Measurements from ENCODE around the gene QPCTL.

The QPCTL gene

GRCh38 chr19:45692187-45693105 lies at the start of gene QPCTL:
QPCTL (plus strand) TSS chr19:45692666; CDS start chr19:45692704, 38 bp downstream.
- DNase-seq (ENCODE audit: low read depth in 1 of 2, low spot score in 1 of 2) = peak; percentile 91 to 92

DNA sequence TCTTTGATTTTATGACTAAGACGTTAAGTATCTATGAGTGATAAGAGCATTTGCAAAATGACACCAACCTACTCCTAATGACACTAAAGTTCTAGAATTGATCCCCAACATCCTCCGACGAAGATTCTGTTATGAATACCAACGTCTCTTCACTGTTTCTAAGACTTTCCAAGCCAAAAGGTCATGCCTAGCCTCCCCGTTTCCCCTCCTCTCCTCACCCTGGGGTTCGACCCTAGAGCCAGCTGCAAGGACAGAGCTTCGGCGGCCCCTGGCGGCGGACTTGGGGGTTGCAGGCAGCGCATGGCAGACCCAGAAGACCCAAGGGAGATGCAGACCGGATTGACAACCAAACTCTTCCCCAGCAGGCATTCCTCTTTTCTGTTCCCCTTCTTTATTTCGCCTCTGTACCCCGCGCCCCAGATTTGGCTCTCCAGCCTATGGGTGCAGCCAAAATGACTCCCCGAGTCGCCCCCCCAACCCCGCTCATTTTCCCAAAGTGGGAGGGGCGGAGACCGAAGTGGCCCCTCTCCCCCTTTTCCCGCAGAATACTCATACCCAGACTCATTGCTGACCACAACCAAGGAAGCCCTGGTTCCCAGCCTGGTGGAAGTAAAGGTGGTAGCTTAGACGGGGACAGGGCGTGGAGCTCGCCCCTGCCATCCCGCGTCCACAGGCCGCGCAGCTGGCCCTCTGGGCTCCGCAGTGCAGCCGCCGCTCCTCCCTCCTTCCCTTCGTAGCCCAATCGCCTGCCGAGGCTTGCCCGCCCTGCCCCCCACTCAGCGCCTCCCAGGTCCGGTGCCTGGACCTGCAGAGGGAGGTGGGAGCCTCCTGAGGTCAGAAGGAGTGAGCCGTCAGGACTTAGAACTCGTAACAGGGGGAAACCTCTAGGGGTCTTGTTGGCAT lies 49.2 kb upstream of the QPCTL start:
- peak; percentile 86 to 87 for DNase-seq (ENCODE audit: low read depth in 1 of 2, low spot score in 1 of 2)

GRCh38 chr19:45643927-45644771 lies 48.3 kb upstream of the QPCTL start:
- no peak for DNase-seq (ENCODE audit: low read depth in 1 of 2, low spot score in 1 of 2)

- DNase-seq (ENCODE audit: low read depth in 1 of 2, low spot score in 1 of 2) = no peak
These were observed 47.3 kb upstream of the QPCTL start for GRCh38 chr19:45645068-45645630.

DNA sequence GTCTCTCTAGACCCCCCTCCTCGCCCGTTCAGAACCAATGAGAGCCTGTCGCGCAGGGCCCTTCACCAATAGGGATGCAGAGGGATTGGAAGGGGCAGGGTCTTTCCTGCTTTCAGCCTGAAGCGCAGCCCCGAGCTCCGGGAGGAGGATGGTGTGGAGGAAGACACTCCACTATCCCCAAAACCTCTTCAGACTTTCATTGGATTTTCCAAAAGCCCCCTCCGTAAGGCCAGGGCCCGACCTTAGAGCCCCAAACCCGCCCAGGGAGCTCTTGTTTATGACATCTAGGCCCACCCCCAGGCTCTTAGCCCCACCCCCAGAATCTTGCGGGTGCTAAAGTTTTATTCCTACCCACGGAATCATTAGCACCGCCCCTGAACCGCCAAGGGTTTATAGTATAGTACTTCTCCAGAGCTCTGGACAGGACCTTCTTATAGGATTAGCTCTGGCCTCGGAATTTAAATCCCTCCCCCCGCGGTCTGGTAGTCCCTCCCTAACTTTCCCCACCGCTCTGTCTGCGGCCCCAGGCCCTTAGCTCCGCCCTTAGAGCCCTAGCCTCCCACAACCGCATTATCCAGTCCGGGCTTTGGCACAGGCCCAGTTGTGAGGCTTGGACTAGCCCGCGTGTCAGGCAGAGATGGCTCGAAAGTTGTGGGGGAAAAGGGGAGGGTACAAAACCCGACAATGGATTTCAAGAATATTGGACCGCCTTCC lies 46.7 kb upstream of the QPCTL start:
- peak; percentile 31 to 62 for DNase-seq (ENCODE audit: low read depth in 1 of 2, low spot score in 1 of 2)

DNA sequence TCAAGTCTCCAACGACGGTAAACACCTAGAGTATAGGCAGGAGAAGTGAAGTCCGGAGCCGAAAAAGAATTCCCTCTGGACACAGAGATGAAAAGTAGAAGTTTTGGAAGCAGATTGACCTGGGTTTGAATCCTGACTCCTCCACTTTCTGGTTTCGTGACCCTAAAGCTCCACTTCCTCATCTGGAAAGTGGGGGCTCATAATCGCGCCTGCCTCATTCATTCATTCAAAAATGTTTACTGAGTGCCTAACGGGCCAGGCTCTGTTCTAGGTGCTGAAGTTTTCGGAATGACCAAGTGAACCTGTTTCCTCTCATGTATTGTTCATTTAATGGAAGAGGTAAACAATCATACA lies 46.1 kb upstream of the QPCTL start:
- DNase-seq (ENCODE audit: low read depth in 1 of 2, low spot score in 1 of 2) = no peak

GRCh38 chr19:45650722-45651121 lies 41.7 kb upstream of the QPCTL start:
- no peak for DNase-seq (ENCODE audit: low read depth in 1 of 2, low spot score in 1 of 2)

DNA sequence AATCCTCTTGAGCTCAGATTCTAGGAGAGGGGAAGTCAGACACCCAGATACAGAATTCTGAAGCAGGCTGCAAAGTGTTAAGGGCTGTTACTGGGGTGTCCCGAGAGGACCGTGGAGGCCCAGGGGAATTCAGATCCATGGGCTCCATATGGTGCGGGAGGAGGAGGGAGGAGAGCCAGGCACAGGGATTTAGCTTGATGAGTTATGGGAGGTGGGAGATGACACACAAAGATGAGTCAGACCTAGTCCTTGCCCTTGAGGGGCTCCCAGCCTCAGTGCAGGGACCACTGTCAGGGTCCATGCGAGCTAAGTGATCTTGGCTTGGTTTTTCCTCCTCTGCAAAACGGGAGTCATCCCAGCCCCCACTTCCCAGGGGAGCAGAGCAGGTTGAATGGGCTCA lies 38.8 kb upstream of the QPCTL start:
- DNase-seq (ENCODE audit: low read depth in 1 of 2, low spot score in 1 of 2) = no peak

- no peak for DNase-seq (ENCODE audit: low read depth in 1 of 2, low spot score in 1 of 2)
These were observed 37.4 kb upstream of the QPCTL start for GRCh38 chr19:45655073-45655472.

DNA sequence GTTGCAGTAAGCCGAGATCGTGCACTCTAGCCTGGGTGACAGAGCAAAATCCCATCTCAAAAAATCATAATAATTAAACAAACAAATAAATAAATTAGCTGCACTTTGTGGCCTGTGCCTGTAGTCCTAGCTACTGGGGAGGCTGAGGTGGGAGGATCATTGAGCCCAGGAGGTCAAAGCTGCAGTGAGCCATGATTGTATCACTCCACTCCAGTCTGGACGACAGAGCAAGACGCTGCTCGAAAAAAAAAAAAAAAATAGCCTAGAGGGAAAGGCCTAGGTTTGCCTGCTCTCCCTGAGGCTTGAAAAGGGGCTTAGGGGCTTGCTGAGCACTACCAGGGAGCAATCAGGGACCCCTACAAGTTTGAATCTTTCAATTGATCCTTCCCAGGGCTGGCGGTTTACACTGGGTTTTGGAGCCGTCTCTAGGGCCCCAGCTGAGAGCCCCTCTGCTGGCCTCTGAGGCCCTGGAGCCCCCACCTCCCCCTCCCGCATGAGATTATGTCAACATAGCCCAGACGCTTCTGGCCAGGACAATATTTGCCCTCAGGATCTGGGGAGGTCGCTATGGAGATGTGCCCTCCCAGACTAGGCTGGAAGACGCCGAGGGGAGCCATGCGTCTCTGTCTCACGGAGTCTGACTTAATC lies 34.8 kb upstream of the QPCTL start:
- DNase-seq (ENCODE audit: low read depth in 1 of 2, low spot score in 1 of 2) = no peak

DNA sequence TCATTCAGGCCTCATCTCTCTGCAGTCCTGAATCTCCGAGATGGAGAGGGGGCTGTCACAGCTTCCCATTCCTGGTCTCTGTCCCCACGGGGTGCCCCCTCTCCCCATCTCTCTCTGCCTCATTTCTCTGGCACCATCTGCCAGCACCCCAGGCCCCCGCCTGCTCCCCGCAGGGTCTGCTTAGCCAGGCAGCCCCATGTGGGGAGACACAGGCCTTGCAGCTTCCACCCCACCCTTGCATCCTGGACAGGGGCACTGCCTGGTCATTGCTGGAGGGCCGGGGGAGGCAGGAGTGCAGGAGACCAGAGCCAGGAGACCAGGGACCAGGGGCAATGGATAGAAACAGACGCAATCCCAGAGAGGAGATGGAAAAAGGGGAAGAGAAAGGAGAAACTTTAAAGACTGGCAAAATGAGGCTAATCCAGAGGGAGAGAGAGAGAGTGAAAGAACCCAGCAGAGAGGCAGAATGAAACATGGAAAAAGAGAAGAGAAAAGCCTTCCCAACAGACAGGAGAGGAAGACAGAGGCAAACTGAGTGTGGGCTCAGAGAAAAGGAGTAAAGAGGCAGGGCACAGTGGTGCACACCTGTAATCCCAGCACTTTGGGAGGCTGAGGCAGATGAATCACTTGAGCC lies 33.3 kb upstream of the QPCTL start:
- no peak for DNase-seq (ENCODE audit: low read depth in 1 of 2, low spot score in 1 of 2)

DNA sequence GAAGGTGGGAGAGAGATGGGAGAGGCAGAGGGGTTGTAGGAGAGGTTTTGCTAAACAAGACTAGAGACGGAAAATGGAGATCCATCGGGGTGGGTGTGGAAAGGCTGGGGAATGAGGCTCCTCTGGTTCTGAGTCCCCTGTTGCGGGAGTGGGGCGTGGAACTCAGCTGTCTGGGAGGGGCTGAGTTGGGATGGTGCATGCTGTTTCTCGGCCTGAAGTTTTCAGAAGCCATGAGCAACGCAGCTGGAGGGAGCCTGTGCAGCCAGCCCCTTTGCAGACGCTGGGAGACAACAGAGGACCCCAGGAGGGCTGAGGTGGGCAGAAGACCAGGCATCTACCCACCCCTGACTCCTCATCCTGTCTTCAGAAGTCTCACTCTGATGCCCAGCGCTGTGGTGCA lies 31.8 kb upstream of the QPCTL start:
- DNase-seq (ENCODE audit: low read depth in 1 of 2, low spot score in 1 of 2) = no peak

DNA sequence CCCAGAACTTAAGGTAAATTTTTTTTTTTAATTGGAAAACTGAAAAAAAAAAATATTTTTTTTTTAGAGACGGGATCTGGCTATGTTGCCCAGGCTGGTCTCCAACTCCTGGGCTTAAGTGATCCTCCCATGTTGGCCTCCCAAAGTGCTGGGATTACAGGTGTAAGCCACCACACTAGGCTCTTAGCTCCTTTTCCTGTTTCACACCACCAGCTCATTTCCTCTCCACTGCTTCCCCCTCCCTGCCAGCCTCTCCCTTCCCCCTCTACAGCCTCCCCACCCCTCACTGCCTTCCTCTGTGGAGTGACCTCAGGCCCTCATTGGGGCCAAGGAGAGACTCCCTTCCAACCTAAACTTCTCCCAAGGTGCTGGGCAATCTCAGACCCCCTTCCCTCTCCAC lies 28.7 kb upstream of the QPCTL start:
- DNase-seq (ENCODE audit: low read depth in 1 of 2, low spot score in 1 of 2) = no peak

DNA sequence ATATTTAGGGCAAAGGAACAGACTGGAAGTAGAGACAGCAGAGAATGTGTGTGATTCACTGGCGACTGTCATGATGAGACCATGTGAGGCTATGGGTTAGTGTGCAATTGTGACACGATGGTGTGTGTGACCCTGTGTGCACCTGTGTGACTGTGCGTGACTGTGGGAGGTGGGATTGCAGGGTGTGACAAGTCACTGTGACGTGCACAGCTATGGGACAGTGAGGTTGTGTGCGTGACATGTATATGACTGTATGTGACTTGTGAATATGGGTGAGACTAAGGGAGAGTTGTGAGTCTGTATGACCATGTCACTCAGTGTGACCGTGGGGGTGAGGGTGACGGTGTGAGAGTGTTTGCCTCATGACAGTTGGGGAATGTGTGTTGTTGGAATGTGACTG lies 27.9 kb upstream of the QPCTL start:
- no peak for DNase-seq (ENCODE audit: low read depth in 1 of 2, low spot score in 1 of 2)

- DNase-seq (ENCODE audit: low read depth in 1 of 2, low spot score in 1 of 2) = peak; percentile 32 to 33
These were observed 24.7 kb upstream of the QPCTL start, which contains the start of gene GIPR for GRCh38 chr19:45667620-45668341. GIPR (plus strand) TSS chr19:45668221; CDS start chr19:45669521, 1,300 bp downstream.

DNA sequence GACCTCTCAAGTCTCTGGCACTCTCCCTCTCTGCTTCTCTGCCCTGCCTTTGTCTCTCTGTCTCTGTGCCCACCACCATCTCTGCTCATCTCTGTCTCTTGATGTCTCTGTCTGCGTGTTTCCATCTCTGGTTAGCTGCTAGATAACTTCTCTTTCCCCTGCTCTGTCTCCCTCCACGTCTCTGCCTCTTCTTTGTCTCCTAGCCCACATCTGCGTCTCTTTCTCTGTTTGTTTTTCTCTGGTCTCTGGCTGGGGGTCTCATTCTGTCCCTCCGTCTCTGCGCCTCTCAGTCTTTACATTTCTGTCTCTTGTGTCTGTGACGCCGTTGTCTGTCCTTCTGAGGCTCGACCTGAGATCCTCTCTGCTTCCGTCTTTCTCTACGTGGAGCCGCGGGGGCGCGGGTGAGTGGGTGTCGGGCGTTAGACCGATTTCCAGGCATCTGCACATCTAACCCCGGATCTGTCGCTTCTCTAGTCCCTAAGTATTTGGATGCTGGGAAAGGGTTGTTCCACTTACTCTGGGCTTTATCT lies 24.1 kb upstream of the QPCTL start:
- DNase-seq (ENCODE audit: low read depth in 1 of 2, low spot score in 1 of 2) = no peak

GRCh38 chr19:45670670-45671453 lies 21.6 kb upstream of the QPCTL start:
- peak in 1 of 2 donors; percentile 28 for DNase-seq (ENCODE audit: low read depth in 1 of 2, low spot score in 1 of 2)
